GM18868 (cell line): ENCODE data around the gene AGBL3.
"Not testable (repeated sequence)": the region's sequence is repeated elsewhere in the genome, so short reads cannot be mapped to it uniquely, and the experiment has no call there.

Source experiments
- ATAC-seq: cut with Tn5 transposase; IDR thresholded peaks from one replicate; pipeline ENCODE4 v1.9.1; 2021; ENCODE audit warnings: mild to moderate bottlenecking, moderate library complexity; ENCODE audit not compliant: unreplicated experiment

AGBL3 gene

DNA sequence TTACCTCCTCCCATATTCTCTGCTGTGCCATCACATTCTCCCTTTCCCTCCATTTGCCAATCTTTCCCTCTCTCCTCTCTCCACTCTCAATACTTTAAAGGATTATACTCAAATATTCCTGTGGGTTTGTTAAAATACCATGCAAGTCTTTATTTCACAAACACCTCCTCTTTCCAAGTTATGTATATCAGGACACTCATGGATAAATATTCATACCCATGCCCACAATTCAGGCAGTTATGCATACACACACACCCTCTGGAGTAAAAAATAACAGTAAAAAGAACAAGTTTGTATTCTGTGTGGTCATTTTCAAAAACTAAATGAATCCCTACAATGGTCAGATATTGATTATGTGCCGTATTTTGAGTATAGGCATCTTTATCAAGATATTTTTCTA is 88.2 kb downstream of the AGBL3 start:
- ATAC-seq, result no peak

DNA sequence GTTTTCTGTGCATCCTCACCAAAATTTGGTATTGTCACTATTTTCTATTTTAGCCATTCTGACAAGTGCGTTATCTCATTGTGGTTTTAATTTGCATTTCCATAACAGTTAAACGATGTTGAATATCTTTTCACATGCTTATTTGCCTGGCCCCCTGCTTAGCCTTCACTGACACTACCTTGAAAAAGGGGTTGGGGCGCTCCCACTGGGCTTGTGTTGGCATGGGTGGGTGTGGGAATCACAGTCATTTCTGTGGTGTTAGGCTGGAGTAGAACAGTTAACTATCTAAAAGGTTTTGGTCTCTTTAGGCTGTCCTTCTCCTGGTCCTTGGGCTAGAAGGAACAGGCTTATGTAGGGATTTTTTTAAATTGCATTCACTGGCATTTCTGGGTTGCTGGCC is 89.4 kb downstream of the AGBL3 start:
- ATAC-seq, result no peak

GRCh38 chr7:135076882-135077281 is 90.6 kb downstream of the AGBL3 start:
- ATAC-seq, result no peak

DNA sequence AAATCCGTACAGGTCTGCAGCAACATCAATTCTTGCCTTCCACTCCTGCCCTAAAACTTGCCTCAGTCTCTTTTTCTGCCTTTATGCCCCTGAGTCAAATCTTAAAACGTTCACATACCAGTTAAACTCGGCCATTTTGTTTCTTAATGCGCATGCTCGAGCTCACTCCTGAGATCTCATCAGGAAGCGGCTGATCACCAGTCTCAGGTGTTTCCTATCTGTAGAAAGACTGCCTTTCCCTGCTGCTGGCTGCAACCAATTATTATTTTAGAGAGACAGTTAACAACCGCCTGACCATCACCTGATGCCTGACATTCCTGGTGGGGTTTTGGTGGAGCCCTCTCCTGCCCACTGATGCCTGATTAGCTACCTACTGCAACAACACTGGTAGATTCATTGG is 91.3 kb downstream of the AGBL3 start:
- no peak for ATAC-seq

- no peak for ATAC-seq
Measured at GRCh38 chr7:135078051-135078450, 91.7 kb downstream of the AGBL3 start.

DNA sequence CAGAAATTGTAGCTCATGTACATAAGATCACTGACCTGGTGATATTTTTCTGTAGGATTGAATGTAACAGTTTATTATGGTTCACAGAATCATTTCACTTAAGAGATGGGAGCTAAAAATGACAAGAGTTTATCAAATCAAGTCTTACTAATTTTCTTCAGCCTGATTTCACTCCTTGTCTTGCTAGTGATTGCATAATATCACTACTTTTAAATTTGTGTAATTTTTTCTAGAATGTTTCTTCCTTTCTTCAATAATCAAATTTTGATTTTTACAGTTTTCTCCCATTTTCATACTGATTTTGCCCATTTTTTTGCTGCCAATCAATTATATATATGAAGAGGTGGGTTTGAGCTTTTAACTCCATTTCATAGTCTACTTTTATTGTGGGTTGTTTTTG is 92.8 kb downstream of the AGBL3 start:
- ATAC-seq, result no peak

DNA sequence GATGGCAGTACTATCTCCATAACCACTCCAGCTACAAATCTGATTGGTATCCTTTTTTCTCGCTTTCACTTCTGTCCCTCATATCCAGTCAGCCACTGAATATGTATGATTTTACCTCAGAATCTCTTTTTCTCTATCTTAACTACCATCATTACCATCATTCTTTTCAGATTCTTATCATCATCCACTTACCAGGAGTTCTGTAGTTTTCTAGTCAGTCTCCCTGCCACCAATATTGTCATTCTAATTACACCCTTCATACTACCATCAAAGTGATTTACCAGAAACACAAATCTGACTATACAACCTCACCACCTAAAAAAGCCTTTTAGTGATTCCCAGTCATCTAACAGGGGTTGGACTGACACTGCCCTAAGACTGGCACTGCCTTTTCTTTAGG is 96.7 kb downstream of the AGBL3 start:
- no peak for ATAC-seq

DNA sequence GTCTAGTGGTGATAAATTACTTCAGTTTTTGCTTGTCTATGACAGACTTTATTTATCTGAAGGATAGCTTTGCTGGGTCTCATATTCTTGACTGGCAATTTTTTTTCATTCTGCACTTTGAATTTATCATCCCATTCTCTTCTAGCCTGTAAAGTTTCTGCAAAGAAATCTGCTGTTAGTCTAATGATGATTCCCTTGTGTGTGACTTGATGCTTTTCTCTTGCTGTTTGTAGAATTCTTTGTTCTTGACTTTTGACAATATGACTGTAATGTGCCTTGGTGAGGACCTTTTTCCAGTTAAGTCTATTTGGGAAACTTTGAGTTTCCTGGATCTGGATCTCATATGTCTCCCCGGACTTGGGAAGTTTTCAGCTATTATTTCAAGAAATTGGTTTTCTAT is 102.3 kb downstream of the AGBL3 start:
- ATAC-seq, result no peak

GRCh38 chr7:135091717-135092116 is 105.4 kb downstream of the AGBL3 start:
- no peak for ATAC-seq

GRCh38 chr7:135094472-135095237 is 108.3 kb downstream of the AGBL3 start:
- no peak for ATAC-seq

GRCh38 chr7:135095450-135095849 is 109.1 kb downstream of the AGBL3 start:
- no peak for ATAC-seq

DNA sequence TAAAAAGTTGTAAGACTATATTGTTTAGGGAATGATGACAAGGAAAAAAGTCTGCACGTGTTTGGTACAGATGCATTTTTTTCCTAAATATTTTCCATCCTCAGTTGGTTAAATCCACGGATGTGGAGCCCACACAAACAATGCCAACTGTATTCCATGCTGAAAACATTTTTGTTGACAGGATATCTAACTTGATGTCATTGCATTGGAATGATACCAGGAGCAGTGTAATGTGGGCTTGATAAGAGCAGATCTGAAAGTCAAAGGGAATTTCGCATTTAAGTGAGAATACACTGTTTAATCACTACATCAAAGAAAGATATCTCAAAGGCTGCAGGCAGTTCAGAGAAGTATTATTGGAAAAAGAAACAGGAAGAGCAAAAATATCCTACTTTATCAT is 112.1 kb downstream of the AGBL3 start:
- ATAC-seq, result no peak

GRCh38 chr7:135100856-135101255 is 114.5 kb downstream of the AGBL3 start:
- ATAC-seq, result no peak

DNA sequence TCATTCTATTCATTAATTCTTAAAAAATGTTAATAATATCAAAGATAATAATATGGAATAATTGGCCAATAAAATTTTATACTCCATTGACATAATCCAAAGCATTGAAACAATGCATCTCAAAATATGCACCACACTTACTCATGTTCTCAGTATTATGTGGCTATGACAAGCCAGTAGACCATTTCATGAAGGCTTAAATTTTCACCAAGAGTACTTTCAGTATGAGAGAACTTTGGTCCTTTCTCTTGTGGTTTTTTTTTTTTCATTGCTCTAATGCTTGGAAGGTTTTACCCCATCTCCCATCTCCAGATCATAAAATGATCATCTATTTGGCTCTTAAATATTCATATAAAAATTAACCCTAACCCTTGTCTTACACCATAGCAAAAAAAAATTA is 116.1 kb downstream of the AGBL3 start:
- ATAC-seq, result peak; percentile 96

GRCh38 chr7:135109562-135109961 is 123.3 kb downstream of the AGBL3 start:
- no peak for ATAC-seq

DNA sequence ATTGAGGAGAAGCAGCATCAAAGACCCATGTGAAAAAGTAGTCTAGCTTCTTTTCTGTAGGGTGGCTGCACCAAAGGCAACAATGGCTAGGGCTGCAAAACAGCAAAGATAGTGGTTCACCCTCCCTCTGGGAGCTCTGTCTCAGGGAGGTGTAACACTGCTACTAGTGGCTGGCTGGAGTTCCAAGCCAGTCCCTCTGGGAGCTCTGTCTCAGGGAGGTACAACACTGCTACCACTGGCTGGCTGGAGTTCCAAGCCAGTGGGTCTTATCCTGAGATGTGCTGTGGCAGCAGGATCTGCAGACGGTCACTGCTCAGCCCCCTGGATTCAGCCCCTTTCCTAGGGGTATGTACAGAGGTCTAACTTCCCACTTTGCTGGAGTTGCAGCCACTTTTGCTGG is 123.7 kb downstream of the AGBL3 start:
- no peak for ATAC-seq

- ATAC-seq, result no peak
Measured at GRCh38 chr7:135111379-135111778, 125.1 kb downstream of the AGBL3 start.

- no peak for ATAC-seq
Measured at GRCh38 chr7:135114622-135115021, 128.3 kb downstream of the AGBL3 start.

GRCh38 chr7:135117096-135117495 is 130.8 kb downstream of the AGBL3 start:
- no peak for ATAC-seq

DNA sequence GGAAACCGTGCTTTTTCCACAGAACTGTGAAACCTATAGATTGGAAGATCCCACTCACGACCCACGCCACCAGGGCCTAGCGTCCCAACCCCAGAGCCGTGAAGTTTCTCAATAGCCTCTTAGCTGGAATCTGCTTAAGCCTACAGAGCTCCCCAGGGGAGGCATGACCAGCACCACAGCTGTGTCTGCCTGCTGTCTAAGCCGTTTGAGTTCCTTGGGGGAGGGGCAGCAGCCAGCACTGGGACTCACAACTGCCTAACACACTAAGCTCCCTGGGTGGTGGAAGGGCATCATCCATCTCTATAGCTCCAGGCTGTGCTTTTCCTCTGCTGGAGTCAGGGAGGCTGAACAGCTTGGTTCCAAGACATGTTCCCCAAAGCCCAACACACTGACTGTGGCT is 135.6 kb downstream of the AGBL3 start:
- no peak for ATAC-seq

DNA sequence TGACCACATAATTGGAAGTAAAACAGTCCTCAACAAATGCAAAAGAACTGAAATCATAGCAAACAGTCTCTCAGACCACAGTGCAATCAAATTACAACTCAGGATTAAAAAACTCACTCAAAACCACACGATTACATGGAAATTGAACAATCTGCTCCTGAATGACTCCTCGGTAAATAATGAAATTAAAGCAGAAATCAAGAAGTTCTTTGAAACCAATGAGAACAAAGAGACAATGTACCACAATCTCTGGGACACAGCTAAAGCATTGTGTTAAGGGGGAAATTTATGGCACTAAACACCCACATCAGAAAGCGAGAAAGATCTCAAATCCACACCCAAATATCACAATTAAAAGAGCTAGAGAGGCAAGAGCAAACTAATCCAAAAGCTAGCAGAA is 138.3 kb downstream of the AGBL3 start:
- not testable (repeated sequence) for ATAC-seq

- ATAC-seq, result no peak
Measured at GRCh38 chr7:135128931-135129330, 142.6 kb downstream of the AGBL3 start.

DNA sequence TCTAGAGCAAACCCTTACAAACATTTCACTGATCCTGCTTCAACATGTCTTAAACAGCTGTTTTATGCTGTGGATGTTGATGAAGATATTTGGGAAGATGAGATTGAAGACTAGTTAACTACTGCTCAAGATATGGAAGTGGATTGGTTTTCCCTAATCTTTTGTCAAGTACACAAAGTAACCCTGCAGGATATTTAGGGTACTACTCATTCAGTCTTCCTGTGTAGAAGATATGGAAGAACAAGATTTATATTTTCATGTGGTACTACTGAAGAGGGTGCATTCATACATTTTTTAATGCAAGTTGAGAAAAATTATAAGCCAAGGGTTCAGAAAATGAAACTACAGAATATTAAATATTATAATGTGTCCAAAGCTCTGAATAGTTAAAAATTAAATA is 143.3 kb downstream of the AGBL3 start:
- ATAC-seq, result no peak
